ENCODE results near the gene MEF2C. TPM values are rescaled to one million over a fixed set of nuclear protein-coding genes. Genes with fewer than 3 reads are reported as not detected.
A peak's percentile ranks its signal among the peaks of the same experiment; 100 is the strongest.

Gene MEF2C
- total and polyA plus RNA-seq, 2 experiments from 2014 or later = 3.2 to 3.4 TPM

DNA sequence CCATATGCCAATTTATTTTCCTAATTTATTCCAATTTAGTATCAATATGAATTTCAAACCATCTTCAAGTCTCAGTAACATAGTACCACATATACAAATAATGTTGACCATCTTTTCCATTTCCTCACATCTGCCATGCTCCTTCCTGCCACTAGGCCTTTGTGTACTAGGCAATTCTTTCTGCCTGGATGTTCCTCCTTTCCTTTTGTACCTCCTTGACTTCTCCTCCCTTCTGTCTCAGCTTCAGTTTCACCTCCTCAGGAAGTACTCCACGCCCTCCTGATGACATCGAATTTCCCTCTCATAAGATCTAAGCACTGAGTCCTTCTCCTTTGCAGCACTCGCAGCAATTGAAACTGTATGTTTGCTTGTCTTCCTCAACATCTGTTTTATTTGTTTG lies 53.9 kb downstream of the MEF2C start:
- peak overlapping the region; percentile 86 for H2AFZ ChIP-seq
- no peaks in the 10 kb centered on the region for H4K20me1 ChIP-seq (ENCODE audit: insufficient read depth)
- peak overlapping the region; percentile 60; the same call in 1 of the 2 replicates for H3K9ac ChIP-seq
- WGBS, 2 experiments (ENCODE audit: low coverage in 1 of 2, low lambda C conversion rate in 2 of 2, missing lambda C conversion rate in 2 of 2) = 68 to 70% methylated on average over 3 of the region's 3 CpGs
- no peaks in the 10 kb centered on the region for H3K79me2 ChIP-seq (ENCODE audit: insufficient read depth)
- H3K4me2 ChIP-seq (ENCODE audit: unreplicated experiment) = peak overlapping the region; percentile 62
- H3F3A ChIP-seq (ENCODE audit: insufficient read depth) = peaks cover 34% of the 10 kb centered on the region
- peak overlapping the region; percentile 66 for H3K4me3 ChIP-seq
- no peaks in the 10 kb centered on the region for H3K36me3 ChIP-seq (ENCODE audit: low read depth)
- H3K27me3 ChIP-seq (replicated peaks; ENCODE audit: insufficient read depth) = no peaks in the 10 kb centered on the region
- peak; percentile 51 for DNase-seq
- H3K27ac ChIP-seq = peak overlapping the region; percentile 16; the same call in 1 of the 2 replicates
- peaks cover 64% of the 10 kb centered on the region for H3K4me1 ChIP-seq (ENCODE audit: insufficient read depth)
- TF ChIP-seq EZH2 (IDR thresholded peaks at IDR 0.05; ENCODE audit: insufficient read depth, poor library complexity, severe bottlenecking) = no peak
- no peak for TF ChIP-seq EZH2phosphoT487 (IDR thresholded peaks at IDR 0.05; ENCODE audit: insufficient read depth, low read depth)
- H3K9me3 ChIP-seq (ENCODE audit: low read depth) = no peaks in the 10 kb centered on the region
- H3K9me2 ChIP-seq (ENCODE audit: insufficient read depth) = no peaks in the 10 kb centered on the region
- in situ Hi-C loops (cut with MboI) = no loop called here

DNA sequence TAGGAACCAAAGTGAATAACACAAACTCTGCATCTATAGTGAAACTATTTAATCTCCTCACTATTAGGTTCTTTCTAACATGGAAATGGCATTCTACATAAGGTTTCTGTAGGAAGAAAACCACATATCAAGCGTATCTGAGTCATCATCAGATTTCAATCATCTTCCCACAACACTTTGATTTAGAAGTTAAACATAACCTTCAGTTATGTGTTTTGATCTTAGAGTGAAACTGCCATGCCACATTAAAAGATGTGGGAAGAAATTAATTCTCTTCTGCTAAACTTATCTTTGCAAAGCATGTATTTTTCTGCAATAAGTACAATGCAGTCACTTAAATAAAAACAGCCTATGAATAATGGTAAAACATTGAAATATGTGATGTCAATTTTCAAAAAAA lies 55.0 kb downstream of the MEF2C start:
- no peaks in the 10 kb centered on the region for H3K36me3 ChIP-seq (ENCODE audit: low read depth)
- peak overlapping the region; percentile 86 for H2AFZ ChIP-seq
- WGBS, 2 experiments (ENCODE audit: low coverage in 1 of 2, low lambda C conversion rate in 2 of 2, missing lambda C conversion rate in 2 of 2) = 35 to 43% methylated on average over 1 of the region's 1 CpG
- peak overlapping the region; percentile 64 for H3K9ac ChIP-seq
- H3K4me3 ChIP-seq = peak overlapping the region; percentile 37
- in situ Hi-C loops (cut with MboI) = no loop called here
- H3K4me1 ChIP-seq (ENCODE audit: insufficient read depth) = peaks cover 55% of the 10 kb centered on the region
- H3K79me2 ChIP-seq (ENCODE audit: insufficient read depth) = no peaks in the 10 kb centered on the region
- peak; percentile 26 for DNase-seq
- no peaks in the 10 kb centered on the region for H3K27me3 ChIP-seq (replicated peaks; ENCODE audit: insufficient read depth)
- peak overlapping the region; percentile 85 for H3K27ac ChIP-seq
- H3F3A ChIP-seq (ENCODE audit: insufficient read depth) = peaks cover 34% of the 10 kb centered on the region
- peak overlapping the region; percentile 68 for H3K4me2 ChIP-seq (ENCODE audit: unreplicated experiment)
- no peaks in the 10 kb centered on the region for H3K9me3 ChIP-seq (ENCODE audit: low read depth)
- H4K20me1 ChIP-seq (ENCODE audit: insufficient read depth) = no peaks in the 10 kb centered on the region
- TF ChIP-seq EZH2 (IDR thresholded peaks at IDR 0.05; ENCODE audit: insufficient read depth, poor library complexity, severe bottlenecking) = no peak
- TF ChIP-seq EZH2phosphoT487 (IDR thresholded peaks at IDR 0.05; ENCODE audit: insufficient read depth, low read depth) = no peak
- no peaks in the 10 kb centered on the region for H3K9me2 ChIP-seq (ENCODE audit: insufficient read depth)

DNA sequence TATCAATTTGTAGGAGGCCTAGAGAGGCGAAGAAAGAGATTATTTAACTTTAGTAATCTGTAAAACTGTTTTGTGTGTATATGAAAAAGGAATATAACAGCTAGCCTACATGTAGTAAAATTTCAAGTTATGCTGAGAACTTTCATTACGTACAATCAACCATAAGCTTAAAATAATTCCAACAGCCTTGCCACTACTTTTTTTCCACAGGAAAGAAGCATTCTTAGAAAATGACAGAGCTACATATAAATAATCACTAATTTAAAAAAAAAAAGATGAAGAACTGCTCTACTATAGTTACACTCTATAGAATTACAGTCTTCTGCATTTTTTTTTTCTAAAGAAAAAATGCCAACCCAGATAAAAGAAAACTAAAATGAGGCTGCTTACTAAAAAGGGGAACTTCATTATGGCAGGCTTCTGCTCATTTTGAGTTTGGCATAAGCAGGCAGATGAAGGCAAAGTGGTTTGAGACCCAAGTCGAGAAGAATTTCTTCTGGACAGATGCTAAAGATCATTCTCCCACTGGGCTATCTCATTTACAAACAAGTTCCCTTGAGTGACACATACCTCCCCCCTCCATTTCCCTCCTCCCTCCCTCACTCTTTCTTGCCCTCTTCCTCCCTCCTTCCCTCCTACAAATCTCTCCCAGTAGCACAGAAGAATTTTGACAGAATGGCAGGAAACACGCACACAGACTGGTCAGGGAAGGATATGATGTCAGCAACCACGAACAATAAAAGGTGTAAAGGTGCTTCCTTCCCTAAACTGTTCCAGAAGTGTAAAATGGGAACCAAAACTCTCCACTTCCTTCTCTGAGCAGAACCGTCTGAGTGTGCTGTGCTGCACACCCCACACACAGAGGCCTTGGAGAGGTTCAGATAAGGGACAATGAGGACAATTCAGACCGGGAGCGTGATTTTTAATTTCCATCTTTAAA lies 56.1 kb downstream of the MEF2C start:
- Histone ChIP-seq H3K27ac (peak overlapping the region; percentile 85), H3K4me2 (ENCODE audit: unreplicated experiment) (peak overlapping the region; percentile 68), H3K9ac (peak overlapping the region; percentile 64), H2AFZ (peak overlapping the region; percentile 86), H3K36me3 (ENCODE audit: low read depth) (no peaks in the 10 kb centered on the region), H3K9me3 (ENCODE audit: low read depth) (no peaks in the 10 kb centered on the region), H3F3A (ENCODE audit: insufficient read depth) (peaks cover 34% of the 10 kb centered on the region), H4K20me1 (ENCODE audit: insufficient read depth) (no peaks in the 10 kb centered on the region), H3K9me2 (ENCODE audit: insufficient read depth) (no peaks in the 10 kb centered on the region), H3K27me3 (replicated peaks; ENCODE audit: insufficient read depth) (no peaks in the 10 kb centered on the region), H3K4me3 (peak overlapping the region; percentile 37), H3K4me1 (ENCODE audit: insufficient read depth) (peaks cover 51% of the 10 kb centered on the region), H3K79me2 (ENCODE audit: insufficient read depth) (no peaks in the 10 kb centered on the region)
- in situ Hi-C loops (cut with MboI) = no loop called here
- WGBS, 2 experiments (ENCODE audit: low coverage in 1 of 2, low lambda C conversion rate in 2 of 2, missing lambda C conversion rate in 2 of 2) = 32 to 38% methylated on average over 8 of the region's 8 CpGs
- TF ChIP-seq EZH2phosphoT487 (IDR thresholded peaks at IDR 0.05; ENCODE audit: insufficient read depth, low read depth) (no peak), EZH2 (IDR thresholded peaks at IDR 0.05; ENCODE audit: insufficient read depth, poor library complexity, severe bottlenecking) (no peak)
- DNase-seq = peak; percentile 60

DNA sequence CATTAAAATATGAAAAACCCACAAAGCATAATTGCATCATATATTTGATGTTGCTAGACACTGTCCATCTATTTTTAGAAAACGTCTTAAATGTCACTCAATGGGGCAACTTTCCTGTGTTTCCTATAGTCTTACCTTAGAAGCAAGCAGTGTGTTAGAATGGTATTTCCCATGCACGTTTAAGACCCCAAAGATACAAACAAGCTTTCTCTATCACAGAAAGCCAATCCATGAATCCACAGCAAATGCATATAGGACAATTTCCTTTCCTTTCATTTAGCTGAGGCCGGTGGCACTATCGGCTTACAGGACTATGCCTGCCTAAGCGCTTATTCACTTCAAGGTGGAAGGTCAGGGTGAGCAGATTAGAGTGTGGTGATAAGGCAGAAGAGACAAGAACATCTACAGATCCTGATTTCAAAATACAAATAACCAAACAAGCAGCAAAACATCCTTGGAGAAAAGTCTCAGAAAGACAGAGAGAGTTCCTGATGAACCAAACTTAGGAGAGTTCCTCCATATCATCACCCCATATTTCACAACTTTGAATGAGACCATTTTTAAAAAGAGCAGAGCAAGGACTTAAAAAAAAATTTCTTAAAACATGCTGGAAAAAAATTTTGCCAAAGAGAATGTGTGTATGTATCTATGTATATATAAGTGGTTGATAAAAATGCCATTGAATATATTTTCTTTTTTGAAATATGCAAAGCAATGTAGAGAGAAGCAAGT lies 57.2 kb downstream of the MEF2C start:
- no peak overlapping the region for H3K4me2 ChIP-seq (ENCODE audit: unreplicated experiment)

More for the DNA sequence above, 57.2 kb downstream of the MEF2C start:
- Histone ChIP-seq H2AFZ (no peak overlapping the region), H3K9me2 (ENCODE audit: insufficient read depth) (no peaks in the 10 kb centered on the region), H4K20me1 (ENCODE audit: insufficient read depth) (no peaks in the 10 kb centered on the region), H3K9me3 (ENCODE audit: low read depth) (no peaks in the 10 kb centered on the region), H3K9ac (no peak overlapping the region), H3K4me3 (no peak overlapping the region), H3K4me1 (ENCODE audit: insufficient read depth) (peaks cover 51% of the 10 kb centered on the region), H3K36me3 (ENCODE audit: low read depth) (no peaks in the 10 kb centered on the region), H3F3A (ENCODE audit: insufficient read depth) (peaks cover 34% of the 10 kb centered on the region), H3K79me2 (ENCODE audit: insufficient read depth) (no peaks in the 10 kb centered on the region), H3K27ac (peak overlapping the region; percentile 85; the same call in 1 of the 2 replicates), H3K27me3 (replicated peaks; ENCODE audit: insufficient read depth) (no peaks in the 10 kb centered on the region)
- 89 to 92% methylated on average over 5 of the region's 5 CpGs for WGBS, 2 experiments (ENCODE audit: low coverage in 1 of 2, low lambda C conversion rate in 2 of 2, missing lambda C conversion rate in 2 of 2)
- TF ChIP-seq EZH2 (IDR thresholded peaks at IDR 0.05; ENCODE audit: insufficient read depth, poor library complexity, severe bottlenecking) (no peak), EZH2phosphoT487 (IDR thresholded peaks at IDR 0.05; ENCODE audit: insufficient read depth, low read depth) (no peak)
- DNase-seq = no peak
- in situ Hi-C loops (cut with MboI) = no loop called here

Data from GM23248 (cell line).